ENCODE data around the gene WIPF3. TPM values are rescaled to one million over a fixed set of nuclear protein-coding genes. Genes with fewer than 3 reads are reported as not detected.

WIPF3 gene, protein sequence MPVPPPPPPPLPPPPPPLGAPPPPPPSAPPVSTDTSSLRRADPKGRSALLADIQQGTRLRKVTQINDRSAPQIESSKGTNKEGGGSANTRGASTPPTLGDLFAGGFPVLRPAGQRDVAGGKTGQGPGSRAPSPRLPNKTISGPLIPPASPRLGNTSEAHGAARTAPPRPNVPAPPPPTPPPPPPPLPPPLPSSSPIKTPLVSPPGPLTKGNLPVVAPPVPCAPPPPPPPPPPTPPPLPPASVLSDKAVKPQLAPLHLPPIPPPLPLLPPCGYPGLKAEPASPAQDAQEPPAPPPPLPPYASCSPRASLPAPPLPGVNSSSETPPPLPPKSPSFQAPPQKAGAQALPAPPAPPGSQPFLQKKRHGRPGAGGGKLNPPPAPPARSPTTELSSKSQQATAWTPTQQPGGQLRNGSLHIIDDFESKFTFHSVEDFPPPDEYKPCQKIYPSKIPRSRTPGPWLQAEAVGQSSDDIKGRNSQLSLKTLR
- 1 to 10 TPM; 3.7 to 6.8 (median 5.5) TPM for total RNA-seq

GRCh38 chr7:29806208-29806994, at the start of gene WIPF3:
TSS of gene WIPF3 (plus strand) at chr7:29806508. CDS start at chr7:29834725, 28,217 bp downstream.
- Histone ChIP-seq H3K27me3 (peaks cover 46% of the 10 kb centered on the region), H3K4me3 (peak within 1 kb of the TSS; percentile 34 to 72), H3K36me3 (no peaks in the 10 kb centered on the region), H3K9me3 (no peaks in the 10 kb centered on the region), H3K27ac (peak within 1 kb of the TSS in 3 of 4 donors; percentile 37 to 65 (median 38)), H3K4me1 (peaks cover 0 to 22% (median 6%) of the 10 kb centered on the region in 3 donors)
- ATAC-seq, result peak; percentile 65
- WGBS, 2 donors (ENCODE audit: low coverage in 1 of 2), result 0% methylated on average over 1 of the region's 99 CpGs; no CpG with 5 or more reads in 1 of the 2 donors
- peak in 1 of 2 donors; percentile 11 for TF ChIP-seq POLR2A (IDR thresholded peaks at IDR 0.05)
- TF ChIP-seq EP300 (IDR thresholded peaks at IDR 0.05), result no peak
- peak in 1 of 4 experiments; percentile 14 for TF ChIP-seq CTCF (IDR thresholded peaks at IDR 0.05)

GRCh38 chr7:29763266-29763665, 43.0 kb upstream of the WIPF3 start:
- Histone ChIP-seq H3K9me3 (no peaks in the 10 kb centered on the region), H3K27me3 (peaks cover 5% of the 10 kb centered on the region), H3K4me1 (no peaks in the 10 kb centered on the region), H3K36me3 (no peaks in the 10 kb centered on the region), H3K27ac (no peak overlapping the region), H3K4me3 (no peak overlapping the region)
- 23 to 39% methylated on average over 1 of the region's 1 CpG for WGBS, 2 donors (ENCODE audit: low coverage in 1 of 2)
- no peak for ATAC-seq
- no peak for TF ChIP-seq POLR2AphosphoS5 (IDR thresholded peaks at IDR 0.05)
- TF ChIP-seq POLR2A (IDR thresholded peaks at IDR 0.05), result no peak
- TF ChIP-seq CTCF (IDR thresholded peaks at IDR 0.05), result no peak
- no peak for TF ChIP-seq EP300 (IDR thresholded peaks at IDR 0.05)

DNA sequence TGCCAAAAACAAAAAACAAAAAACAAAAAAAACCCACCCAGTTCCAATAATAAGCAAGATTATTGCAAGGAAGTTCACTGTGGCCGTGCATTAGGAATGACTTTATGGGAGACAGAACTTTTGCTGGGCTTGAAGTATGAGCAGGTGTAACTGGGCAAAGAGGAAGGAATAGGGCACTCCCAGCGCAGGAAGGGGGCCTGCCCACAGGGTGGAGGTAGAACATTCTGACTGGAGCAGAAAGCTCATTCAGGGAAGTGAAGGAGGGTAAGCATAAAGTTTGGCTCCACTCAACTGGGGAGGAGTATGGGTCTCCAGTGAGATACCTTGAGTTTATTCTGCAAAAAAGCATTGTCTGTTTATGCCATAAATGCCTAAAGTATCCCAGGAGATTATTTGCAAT, 42.1 kb upstream of the WIPF3 start:
- Histone ChIP-seq H3K27ac (no peak overlapping the region), H3K9me3 (no peaks in the 10 kb centered on the region), H3K4me3 (no peak overlapping the region), H3K36me3 (no peaks in the 10 kb centered on the region), H3K4me1 (no peaks in the 10 kb centered on the region), H3K27me3 (peaks cover 5% of the 10 kb centered on the region)
- no peak for ATAC-seq
- no peak for TF ChIP-seq EP300 (IDR thresholded peaks at IDR 0.05)
- no peak for TF ChIP-seq POLR2A (IDR thresholded peaks at IDR 0.05)
- TF ChIP-seq CTCF (IDR thresholded peaks at IDR 0.05), result no peak
- no peak for TF ChIP-seq POLR2AphosphoS5 (IDR thresholded peaks at IDR 0.05)
- 65% methylated on average over 2 of the region's 2 CpGs; no CpG with 5 or more reads in 1 of the 2 donors for WGBS, 2 donors (ENCODE audit: low coverage in 1 of 2)

- ATAC-seq, result no peak
- Histone ChIP-seq H3K9me3 (no peaks in the 10 kb centered on the region), H3K4me1 (no peaks in the 10 kb centered on the region), H3K27ac (no peak overlapping the region), H3K27me3 (peaks cover 5% of the 10 kb centered on the region), H3K36me3 (no peaks in the 10 kb centered on the region), H3K4me3 (no peak overlapping the region)
- TF ChIP-seq POLR2AphosphoS5 (IDR thresholded peaks at IDR 0.05), result no peak
- no peak for TF ChIP-seq EP300 (IDR thresholded peaks at IDR 0.05)
- TF ChIP-seq POLR2A (IDR thresholded peaks at IDR 0.05), result no peak
- TF ChIP-seq CTCF (IDR thresholded peaks at IDR 0.05), result no peak
- 63 to 67% methylated on average over 1 to 3 of the region's 5 CpGs for WGBS, 2 donors (ENCODE audit: low coverage in 1 of 2)
These were observed 40.8 kb upstream of the WIPF3 start for GRCh38 chr7:29765490-29765889.

All from gastroesophageal sphincter (tissue), 4 donors.